H9 (cell line): ENCODE results near the gene ATG2B. TPM values are rescaled to one million over a fixed set of nuclear protein-coding genes. Genes with fewer than 3 reads are reported as not detected.

ENCODE experiments used
- DNase-seq: peaks from one replicate; pipeline ENCODE4 v3.0.0-alpha.2; 2017
- H2AFZ ChIP-seq: one replicate; pipeline ENCODE4 v1.6.1; 2013; ENCODE audit warnings: mild to moderate bottlenecking, low read length, control low read depth, moderate library complexity
- H2AK5ac ChIP-seq: 2 replicates; pipeline ENCODE4 v1.6.1; 2013; ENCODE audit warnings: low read length, control low read depth, mixed read lengths; ENCODE audit not compliant: insufficient read length
- H2BK120ac ChIP-seq: one replicate; pipeline ENCODE4 v1.6.1; 2013; ENCODE audit warnings: low read depth, mild to moderate bottlenecking, low read length, control low read depth, inconsistent platforms; ENCODE audit not compliant: poor library complexity, severe bottlenecking
- H2BK12ac ChIP-seq: 2 replicates; pipeline ENCODE4 v1.6.1; 2013; ENCODE audit warnings: low read length, control low read depth, mixed read lengths, low read depth; ENCODE audit not compliant: insufficient read length
- H2BK15ac ChIP-seq: 2 replicates; pipeline ENCODE4 v1.6.1; 2013; ENCODE audit warnings: low read depth, low read length, control low read depth
- H2BK20ac ChIP-seq: one replicate; pipeline ENCODE4 v1.6.1; 2013; ENCODE audit warnings: low read depth, mild to moderate bottlenecking, low read length, control low read depth, inconsistent platforms; ENCODE audit not compliant: poor library complexity, severe bottlenecking
- H2BK5ac ChIP-seq: 2 replicates; pipeline ENCODE4 v1.6.1; 2013; ENCODE audit warnings: low read length, control low read depth, mixed read lengths; ENCODE audit not compliant: insufficient read length
- H3K14ac ChIP-seq: 2 replicates; pipeline ENCODE4 v1.6.1; 2013; ENCODE audit warnings: low read length, control low read depth; ENCODE audit not compliant: insufficient read depth
- H3K18ac ChIP-seq: 2 replicates; pipeline ENCODE4 v1.6.1; 2013; ENCODE audit warnings: low read depth, mild to moderate bottlenecking, mixed read lengths, low read length, control low read depth; ENCODE audit not compliant: insufficient read length
- H3K23ac ChIP-seq: 2 replicates; pipeline ENCODE4 v1.6.1; 2013; ENCODE audit warnings: low read length, control low read depth, mixed read lengths, low read depth; ENCODE audit not compliant: insufficient read length
- H3K23me2 ChIP-seq: 2 replicates; pipeline ENCODE4 v1.6.1; 2013; ENCODE audit warnings: low read depth, mild to moderate bottlenecking, mixed read lengths, low read length, control low read depth; ENCODE audit not compliant: insufficient read length, poor library complexity, severe bottlenecking
- H3K27ac ChIP-seq: 2 replicates; pipeline ENCODE4 v1.5.1; 2013; ENCODE audit warnings: low read length, control low read depth, mixed read lengths, low read depth; ENCODE audit not compliant: insufficient read length
- H3K27me3 ChIP-seq: 2 replicates; pipeline ENCODE4 v1.6.1; 2013; ENCODE audit warnings: low read length, control low read depth, inconsistent platforms; ENCODE audit not compliant: insufficient read depth
- H3K4ac ChIP-seq: 2 replicates; pipeline ENCODE4 v1.6.1; 2013; ENCODE audit warnings: low read depth, mild to moderate bottlenecking, control low read depth, inconsistent platforms, low read length, moderate library complexity
- H3K4me1 ChIP-seq: 2 replicates; pipeline ENCODE4 v1.6.1; 2013; ENCODE audit warnings: low read length, control low read depth, inconsistent platforms; ENCODE audit not compliant: insufficient read depth
- H3K4me2 ChIP-seq: 2 replicates; pipeline ENCODE4 v1.6.1; 2013; ENCODE audit warnings: low read length, control low read depth, mixed read lengths; ENCODE audit not compliant: insufficient read length, insufficient read depth
- H3K56ac ChIP-seq: 2 replicates; pipeline ENCODE4 v1.6.1; 2013; ENCODE audit warnings: low read depth, mild to moderate bottlenecking, mixed read lengths, low read length, control low read depth; ENCODE audit not compliant: insufficient read length
- H3K79me1 ChIP-seq: 2 replicates; pipeline ENCODE4 v1.6.1; 2013; ENCODE audit warnings: low read depth, mild to moderate bottlenecking, moderate library complexity, low read length, control low read depth, inconsistent platforms; ENCODE audit not compliant: insufficient read depth, poor library complexity, severe bottlenecking
- H3K79me2 ChIP-seq: 2 replicates; pipeline ENCODE4 v1.6.1; 2013; ENCODE audit warnings: low read length, control low read depth, inconsistent platforms; ENCODE audit not compliant: insufficient read depth
- H3K9ac ChIP-seq: 2 replicates; pipeline ENCODE4 v1.6.1; 2013; ENCODE audit warnings: low read length, control low read depth, mixed read lengths; ENCODE audit not compliant: insufficient read length; ENCODE audit errors: extremely low read depth
- H3K9me3 ChIP-seq: one replicate; pipeline ENCODE4 v1.6.1; 2013; ENCODE audit warnings: low read depth, low read length, inconsistent platforms; ENCODE audit not compliant: control insufficient read depth
- H3T11ph ChIP-seq: one replicate; pipeline ENCODE4 v1.6.1; 2013; ENCODE audit warnings: mild to moderate bottlenecking, low read length, control low read depth, inconsistent platforms
- H4K20me1 ChIP-seq: one replicate; pipeline ENCODE4 v1.6.1; 2013; ENCODE audit not compliant: control insufficient read depth, insufficient read length, insufficient read depth
- H4K5ac ChIP-seq: 2 replicates; pipeline ENCODE4 v1.6.1; 2013; ENCODE audit warnings: low read depth, mild to moderate bottlenecking, mixed read lengths, low read length, control low read depth; ENCODE audit not compliant: insufficient read length
- H4K8ac ChIP-seq: replicated peaks from 2 replicates; pipeline ENCODE4 v1.6.1; 2013; ENCODE audit warnings: low read length, control low read depth, mixed read lengths, low read depth; ENCODE audit not compliant: insufficient read length
- H4K91ac ChIP-seq: 2 replicates; pipeline ENCODE4 v1.6.1; 2013; ENCODE audit warnings: low read depth, mild to moderate bottlenecking, moderate library complexity, mixed read lengths, low read length, control low read depth; ENCODE audit not compliant: insufficient read length
- H3K27ac Mint-ChIP-seq, 3 experiments: 2 replicates in 2 of 3; 3 replicates in 1 of 3; pipeline ENCODE4 v1.8.0; 2020 to 2021; ENCODE audit warnings: mixed read lengths in 3 of 3, mild to moderate bottlenecking in 1 of 3, moderate library complexity in 1 of 3
- H3K27me3 Mint-ChIP-seq: 2 replicates; pipeline ENCODE4 v1.8.0; 2021; ENCODE audit warnings: low read depth, mild to moderate bottlenecking, moderate library complexity, mixed read lengths
- H3K36me3 Mint-ChIP-seq, 3 experiments: 2 replicates in 2 of 3; 3 replicates in 1 of 3; pipeline ENCODE4 v1.8.0; 2020 to 2021; ENCODE audit warnings: low read depth in 3 of 3, mixed read lengths in 3 of 3; ENCODE audit not compliant: insufficient read depth in 1 of 3
- H3K4me1 Mint-ChIP-seq, 2 experiments: 2 replicates each; pipeline ENCODE4 v1.8.0; 2020; ENCODE audit warnings: mixed read lengths in 2 of 2
- H3K4me3 Mint-ChIP-seq, 2 experiments: 2 replicates in 1 of 2; 3 replicates in 1 of 2; pipeline ENCODE4 v1.8.0; 2020 to 2021; ENCODE audit warnings: mild to moderate bottlenecking in 2 of 2, mixed read lengths in 2 of 2, moderate library complexity in 1 of 2
- H3K9me3 Mint-ChIP-seq, 2 experiments: 2 replicates in 1 of 2; 3 replicates in 1 of 2; pipeline ENCODE4 v1.8.0; 2020; ENCODE audit warnings: mild to moderate bottlenecking in 2 of 2, mixed read lengths in 2 of 2, moderate library complexity in 1 of 2
- CTCF ChIP-seq: fragments of 200-600 bp; sonication (generic); conservative IDR thresholded peaks from 3 replicates; pipeline ENCODE4 v1.8.0; 2021; ENCODE audit warnings: antibody characterized with exemption, mild to moderate bottlenecking
- WGBS: extraction: QIAGEN DNeasy Blood & Tissue Kit; methylation state at CpG from one replicate; pipeline ENCODE4 v1.1.7; 2013; ENCODE audit warnings: missing lambda C conversion rate, low lambda C conversion rate, mixed read lengths; ENCODE audit not compliant: insufficient read length; ENCODE audit errors: extremely low coverage; 5-methylcytosine and 5-hydroxymethylcytosine counted together
- total RNA-seq: library from RNA; stranded (reverse); gene quantifications from 2 replicates; pipeline ENCODE4 v1.2.1, GENCODE V29; 2021

ATG2B gene
- total RNA-seq, 1 experiment from 2014 or later, result 12.6 TPM

- H4K8ac ChIP-seq, result no peak overlapping the region
- H2BK15ac ChIP-seq, result no peak overlapping the region
- no peak overlapping the region for H2BK5ac ChIP-seq
- H3K27ac ChIP-seq, result no peak overlapping the region
- no peak overlapping the region for H3K4ac ChIP-seq
- H4K20me1 ChIP-seq, result no peaks in the 10 kb centered on the region
- H3T11ph ChIP-seq, result no peak overlapping the region
- Mint-ChIP-seq H3K9me3 (no peaks in the 10 kb centered on the region), H3K4me3 (no peak overlapping the region), H3K4me1 (peaks cover 13 to 18% of the 10 kb centered on the region in 2 experiments; a peak in 3 of 4 replicates), H3K27ac (no peak overlapping the region), H3K36me3 (peaks cover 0 to 14% (median 12%) of the 10 kb centered on the region in 3 experiments; a peak in 5 of 7 replicates), H3K27me3 (no peaks in the 10 kb centered on the region)
- H3K56ac ChIP-seq, result no peak overlapping the region
- no peak overlapping the region for H3K4me2 ChIP-seq
- no peaks in the 10 kb centered on the region for H3K79me2 ChIP-seq
- no peaks in the 10 kb centered on the region for H3K23me2 ChIP-seq
- no peak overlapping the region for H4K91ac ChIP-seq
- no peaks in the 10 kb centered on the region for H3K9me3 ChIP-seq
- H2BK12ac ChIP-seq, result no peak overlapping the region
- DNase-seq, result no peak
- no peaks in the 10 kb centered on the region for H3K4me1 ChIP-seq
- no peak overlapping the region for H3K14ac ChIP-seq
- no peak overlapping the region for H3K23ac ChIP-seq
- no peak overlapping the region for H3K9ac ChIP-seq
- no peak overlapping the region for H3K18ac ChIP-seq
- H2AFZ ChIP-seq, result no peak overlapping the region
- no peak overlapping the region for H2BK20ac ChIP-seq
- H2BK120ac ChIP-seq, result no peak overlapping the region
- no peak overlapping the region for H2AK5ac ChIP-seq
- no peaks in the 10 kb centered on the region for H3K79me1 ChIP-seq
- TF ChIP-seq CTCF, result no peak
- no peaks in the 10 kb centered on the region for H3K27me3 ChIP-seq
- no CpG with 5 or more reads among the region's 1 CpG for WGBS
- no peak overlapping the region for H4K5ac ChIP-seq
Measured at GRCh38 chr14:96284430-96284829, 78.7 kb downstream of the ATG2B start.
